Measurements from ENCODE around the gene APBA1. TPM values are rescaled to one million over a fixed set of nuclear protein-coding genes. Genes with fewer than 3 reads are reported as not detected.
"Not testable (repeated sequence)": the region's sequence is repeated elsewhere in the genome, so short reads cannot be mapped to it uniquely, and the experiment has no call there.

The APBA1 gene
- total RNA-seq, 1 donor from 2014 or later, result 8.4 TPM

DNA sequence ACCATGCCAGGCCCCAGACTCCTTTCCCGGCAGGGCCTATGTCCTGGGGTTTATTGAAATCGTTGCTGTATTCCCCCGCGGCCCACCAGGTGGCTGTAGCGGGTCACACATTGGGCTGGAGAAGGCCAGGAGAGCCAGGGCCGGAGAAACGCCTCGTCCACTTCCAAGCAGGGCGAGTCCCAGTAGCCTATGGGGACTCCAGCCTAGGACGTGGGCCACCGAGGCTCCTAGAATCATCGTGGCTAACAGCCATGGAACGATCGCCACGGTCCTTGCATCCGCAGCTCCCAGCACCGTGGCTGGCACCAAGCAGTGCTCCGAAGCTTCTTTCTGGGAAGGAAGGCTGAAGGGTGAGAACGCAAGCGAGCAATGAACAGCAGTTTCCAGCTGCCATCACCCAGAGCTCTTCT is 259.4 kb downstream of the APBA1 start:
- no peak overlapping the region for H3K4me3 Mint-ChIP-seq (ENCODE audit: unreplicated experiment)
- H3K36me3 Mint-ChIP-seq (ENCODE audit: low read depth, unreplicated experiment), result peaks cover 6% of the 10 kb centered on the region
- H3K27me3 Mint-ChIP-seq (ENCODE audit: unreplicated experiment), result peaks cover 2% of the 10 kb centered on the region
- peak; percentile 80 for DNase-seq (ENCODE audit: low spot score)
- TF ChIP-seq, protein P1, sequence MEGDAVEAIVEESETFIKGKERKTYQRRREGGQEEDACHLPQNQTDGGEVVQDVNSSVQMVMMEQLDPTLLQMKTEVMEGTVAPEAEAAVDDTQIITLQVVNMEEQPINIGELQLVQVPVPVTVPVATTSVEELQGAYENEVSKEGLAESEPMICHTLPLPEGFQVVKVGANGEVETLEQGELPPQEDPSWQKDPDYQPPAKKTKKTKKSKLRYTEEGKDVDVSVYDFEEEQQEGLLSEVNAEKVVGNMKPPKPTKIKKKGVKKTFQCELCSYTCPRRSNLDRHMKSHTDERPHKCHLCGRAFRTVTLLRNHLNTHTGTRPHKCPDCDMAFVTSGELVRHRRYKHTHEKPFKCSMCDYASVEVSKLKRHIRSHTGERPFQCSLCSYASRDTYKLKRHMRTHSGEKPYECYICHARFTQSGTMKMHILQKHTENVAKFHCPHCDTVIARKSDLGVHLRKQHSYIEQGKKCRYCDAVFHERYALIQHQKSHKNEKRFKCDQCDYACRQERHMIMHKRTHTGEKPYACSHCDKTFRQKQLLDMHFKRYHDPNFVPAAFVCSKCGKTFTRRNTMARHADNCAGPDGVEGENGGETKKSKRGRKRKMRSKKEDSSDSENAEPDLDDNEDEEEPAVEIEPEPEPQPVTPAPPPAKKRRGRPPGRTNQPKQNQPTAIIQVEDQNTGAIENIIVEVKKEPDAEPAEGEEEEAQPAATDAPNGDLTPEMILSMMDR (IDR thresholded peaks at IDR 0.05; ENCODE audit: unreplicated experiment), result peak; percentile 52
- no peak overlapping the region for H3K27ac Mint-ChIP-seq (ENCODE audit: unreplicated experiment)
- H3K4me1 Mint-ChIP-seq (ENCODE audit: unreplicated experiment), result no peaks in the 10 kb centered on the region
- H3K9me3 Mint-ChIP-seq (ENCODE audit: unreplicated experiment), result no peaks in the 10 kb centered on the region

DNA sequence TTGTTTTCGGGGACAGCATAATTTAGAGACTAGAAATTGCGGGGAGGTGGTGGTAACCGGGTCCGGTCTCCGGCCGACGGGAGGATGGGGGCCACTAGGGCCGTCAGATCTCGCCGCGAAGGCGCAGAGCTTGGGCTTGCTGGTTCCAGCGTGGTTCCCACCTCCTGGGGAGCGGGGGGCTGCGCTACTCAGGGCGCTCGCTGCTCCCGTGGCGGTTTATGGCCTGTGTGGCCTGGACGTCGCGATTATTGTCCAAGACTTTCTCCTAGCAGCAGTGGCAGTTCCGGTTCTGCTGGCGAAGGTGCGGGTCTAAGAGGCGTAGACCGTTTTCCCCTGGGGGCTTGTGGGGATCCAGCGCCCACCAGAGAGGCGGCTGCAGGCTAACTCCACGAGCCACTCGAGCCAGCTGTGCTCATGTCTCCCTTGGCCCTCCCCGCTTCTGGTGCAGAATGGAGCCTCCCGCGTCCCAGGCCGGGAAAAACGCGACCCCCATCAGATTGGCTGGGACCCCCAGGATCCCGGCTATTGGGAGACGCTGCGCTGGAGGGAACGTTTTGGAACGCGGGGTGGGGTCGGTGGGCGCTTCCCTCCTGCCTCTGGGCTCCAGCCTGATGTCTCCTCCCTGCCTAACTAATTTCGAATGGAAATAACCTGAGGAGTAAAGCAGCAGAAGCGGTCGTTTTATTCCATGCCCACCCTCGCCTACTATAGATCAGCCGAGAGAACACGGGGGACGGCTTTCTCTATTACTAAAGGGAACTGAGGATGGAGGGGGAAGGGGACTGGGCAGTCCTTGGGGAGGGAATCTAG is 260.0 kb downstream of the APBA1 start:
- Mint-ChIP-seq H3K9me3 (ENCODE audit: unreplicated experiment) (no peaks in the 10 kb centered on the region), H3K27me3 (ENCODE audit: unreplicated experiment) (peaks cover 2% of the 10 kb centered on the region), H3K4me3 (ENCODE audit: unreplicated experiment) (peak overlapping the region; percentile 3), H3K27ac (ENCODE audit: unreplicated experiment) (no peak overlapping the region), H3K4me1 (ENCODE audit: unreplicated experiment) (no peaks in the 10 kb centered on the region), H3K36me3 (ENCODE audit: low read depth, unreplicated experiment) (peaks cover 6% of the 10 kb centered on the region)
- no peak for DNase-seq (ENCODE audit: low spot score)
- TF ChIP-seq, protein P1 (IDR thresholded peaks at IDR 0.05; ENCODE audit: unreplicated experiment), result no peak

DNA sequence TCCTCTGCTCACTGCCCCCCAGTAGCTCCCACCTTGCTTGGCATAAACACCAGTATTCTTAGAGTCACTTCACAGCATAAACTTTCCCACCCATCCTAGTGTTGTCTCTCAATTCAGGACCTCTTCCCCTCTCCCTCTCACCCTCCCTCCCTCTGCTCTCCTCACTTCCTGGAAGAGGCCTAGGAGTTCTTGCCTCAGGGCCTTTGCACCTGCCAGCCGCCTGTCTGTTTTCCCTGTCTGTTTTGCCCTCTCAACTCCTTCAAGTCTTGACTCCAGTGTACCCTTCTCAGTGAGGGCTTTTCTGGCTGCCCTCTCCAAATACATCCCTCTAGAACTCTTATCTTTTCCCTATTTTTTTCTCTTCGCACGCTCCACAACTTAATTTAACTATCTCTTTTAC is 260.9 kb downstream of the APBA1 start:
- TF ChIP-seq, protein P1 (IDR thresholded peaks at IDR 0.05; ENCODE audit: unreplicated experiment), result no peak
- DNase-seq (ENCODE audit: low spot score), result no peak
- no peak overlapping the region for H3K27ac Mint-ChIP-seq (ENCODE audit: unreplicated experiment)
- peaks cover 6% of the 10 kb centered on the region for H3K36me3 Mint-ChIP-seq (ENCODE audit: low read depth, unreplicated experiment)
- H3K4me3 Mint-ChIP-seq (ENCODE audit: unreplicated experiment), result no peak overlapping the region
- H3K9me3 Mint-ChIP-seq (ENCODE audit: unreplicated experiment), result no peaks in the 10 kb centered on the region
- peaks cover 2% of the 10 kb centered on the region for H3K27me3 Mint-ChIP-seq (ENCODE audit: unreplicated experiment)
- H3K4me1 Mint-ChIP-seq (ENCODE audit: unreplicated experiment), result no peaks in the 10 kb centered on the region

DNA sequence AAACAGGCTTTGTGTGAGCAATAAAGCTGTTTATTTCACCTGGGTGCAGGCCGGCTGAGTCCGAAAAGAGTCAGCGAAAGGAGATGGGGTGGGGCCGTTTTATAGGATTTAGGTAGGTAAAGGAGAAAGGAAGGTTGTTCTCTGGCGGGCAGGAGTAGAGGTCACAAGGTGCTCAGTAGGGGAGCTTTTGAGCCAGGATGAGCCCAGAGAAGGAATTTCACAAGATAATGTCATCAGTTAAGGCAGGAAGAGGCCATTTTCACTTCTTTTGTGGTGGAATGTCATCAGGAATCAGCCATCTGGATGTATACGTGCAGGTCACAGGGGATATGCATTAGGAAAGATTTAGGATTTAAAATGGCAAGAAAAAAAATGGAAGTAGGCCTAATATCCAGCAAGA is 262.2 kb downstream of the APBA1 start:
- not testable (repeated sequence) for H3K4me3 Mint-ChIP-seq (ENCODE audit: unreplicated experiment); H3K36me3 Mint-ChIP-seq (ENCODE audit: low read depth, unreplicated experiment); DNase-seq (ENCODE audit: low spot score); H3K27me3 Mint-ChIP-seq (ENCODE audit: unreplicated experiment); H3K4me1 Mint-ChIP-seq (ENCODE audit: unreplicated experiment); H3K9me3 Mint-ChIP-seq (ENCODE audit: unreplicated experiment)
- H3K27ac Mint-ChIP-seq (ENCODE audit: unreplicated experiment), result peak overlapping the region; percentile 3

DNA sequence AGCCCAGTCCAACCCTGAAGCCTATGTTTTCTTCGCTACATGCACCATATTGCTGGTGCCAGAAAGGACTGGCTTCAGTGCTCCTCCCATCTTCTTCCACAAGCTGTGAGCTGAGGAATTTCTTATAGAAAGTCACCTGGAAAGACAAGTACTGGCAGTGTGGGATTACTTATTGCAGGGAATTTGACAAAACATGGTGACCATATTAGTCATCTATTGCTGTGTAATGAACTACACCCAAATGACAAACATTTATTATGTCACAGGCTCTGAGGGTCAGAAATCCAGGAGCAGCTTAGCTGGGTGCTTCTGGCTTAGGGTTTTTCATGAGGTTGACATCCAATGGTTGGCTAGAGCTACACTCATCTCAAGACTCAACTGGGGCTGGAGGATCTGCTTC is 271.7 kb downstream of the APBA1 start:
- Mint-ChIP-seq H3K27me3 (ENCODE audit: unreplicated experiment) (peaks cover 6% of the 10 kb centered on the region), H3K27ac (ENCODE audit: unreplicated experiment) (no peak overlapping the region), H3K4me3 (ENCODE audit: unreplicated experiment) (no peak overlapping the region), H3K36me3 (ENCODE audit: low read depth, unreplicated experiment) (peaks cover 3% of the 10 kb centered on the region), H3K9me3 (ENCODE audit: unreplicated experiment) (no peaks in the 10 kb centered on the region), H3K4me1 (ENCODE audit: unreplicated experiment) (no peaks in the 10 kb centered on the region)
- DNase-seq (ENCODE audit: low spot score), result no peak
- TF ChIP-seq, protein P1 (IDR thresholded peaks at IDR 0.05; ENCODE audit: unreplicated experiment), result no peak

Data from endothelial cell (in vitro differentiated cells).